NCI-H1436 (cell line): ENCODE results near the gene UBE2R2.
A peak's percentile ranks its signal among the peaks of the same experiment; 100 is the strongest.
"Not testable (repeated sequence)": the region's sequence is repeated elsewhere in the genome, so short reads cannot be mapped to it uniquely, and the experiment has no call there.

Experiments used
- DNase-seq: peaks from one replicate; lab custom pipeline; 2025; lab: John Stamatoyannopoulos, UW

UBE2R2 gene

DNA sequence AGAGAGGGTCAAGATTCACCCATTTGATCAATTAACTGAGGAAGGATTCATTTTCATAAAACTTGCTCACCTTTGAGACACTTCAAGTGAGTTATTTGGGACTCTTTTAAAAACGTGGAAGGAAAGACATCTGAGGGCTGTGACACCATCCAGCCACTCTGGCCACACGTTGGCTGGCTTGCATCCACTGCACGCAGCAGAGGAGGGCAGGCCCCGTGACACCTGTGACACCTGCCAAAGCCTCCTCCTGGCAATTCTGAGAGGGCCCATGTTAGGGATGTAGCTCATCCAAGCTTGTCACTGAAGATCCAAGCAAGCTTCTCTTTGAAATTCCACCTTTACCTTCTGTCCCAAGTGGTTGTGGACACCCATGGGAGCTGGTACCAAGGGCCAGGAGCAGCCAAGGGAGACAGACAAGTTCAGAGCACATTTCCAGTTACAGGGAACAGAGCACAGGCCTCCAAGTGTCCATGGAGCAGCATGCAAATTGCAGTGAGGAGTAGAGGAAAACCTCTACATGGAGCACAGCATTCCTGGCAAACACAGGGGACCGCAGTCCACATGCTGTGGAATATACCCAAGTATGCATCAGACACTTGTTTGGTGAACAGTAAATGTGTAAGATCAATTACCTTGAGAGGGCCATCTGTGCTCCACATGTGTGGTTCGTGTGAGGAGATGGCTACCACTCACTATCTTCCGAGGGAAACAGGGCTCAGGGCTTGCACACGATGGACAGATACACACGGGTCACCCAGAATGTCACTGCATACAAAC, 16.8 kb upstream of the UBE2R2 start:
- DNase-seq = no peak

DNA sequence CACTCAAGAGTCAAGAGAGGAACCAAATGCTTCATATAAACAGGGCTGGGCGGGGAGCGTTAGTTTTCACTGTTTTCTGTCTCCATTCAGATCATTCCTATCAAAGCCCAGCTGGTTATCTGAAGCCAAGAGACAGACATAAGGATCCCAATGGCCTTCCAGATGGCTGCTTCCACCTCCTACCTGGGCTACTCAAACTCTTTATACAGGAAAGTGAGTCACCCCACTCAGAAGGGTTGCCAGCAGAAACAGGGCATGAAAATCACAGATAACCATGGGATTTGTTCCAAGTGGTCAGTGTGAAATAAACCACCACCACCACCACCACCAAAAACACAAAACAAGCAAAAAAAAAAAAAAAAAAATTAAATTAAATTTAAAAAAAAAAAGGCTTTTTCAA, 16.1 kb upstream of the UBE2R2 start:
- no peak for DNase-seq

DNA sequence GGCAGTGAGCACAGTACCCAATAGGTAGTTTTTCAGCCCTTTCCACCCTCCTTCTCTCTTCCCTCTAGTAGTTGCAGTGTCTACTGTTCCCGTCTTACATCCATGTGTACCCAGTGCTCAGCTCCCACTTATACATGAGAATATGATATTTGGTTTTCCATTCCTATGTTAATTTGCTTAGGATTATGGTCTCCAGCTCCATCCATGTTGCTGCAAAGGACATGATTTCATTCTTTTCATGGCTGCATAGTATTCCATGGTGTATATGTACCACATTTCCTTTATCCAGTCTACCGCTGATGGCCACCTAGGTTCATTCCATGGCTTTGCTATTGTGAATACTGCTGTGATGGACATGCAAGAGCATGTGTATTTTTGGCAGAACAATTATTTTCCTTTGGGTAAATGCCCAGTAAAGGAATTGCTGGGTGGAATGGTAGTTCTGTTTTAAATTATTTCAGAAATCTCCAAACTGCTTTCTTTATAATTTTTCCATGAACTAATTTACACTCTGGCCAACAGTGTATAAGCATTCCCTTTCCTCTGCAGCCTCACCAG, 14.9 kb upstream of the UBE2R2 start:
- not testable (repeated sequence) for DNase-seq

DNA sequence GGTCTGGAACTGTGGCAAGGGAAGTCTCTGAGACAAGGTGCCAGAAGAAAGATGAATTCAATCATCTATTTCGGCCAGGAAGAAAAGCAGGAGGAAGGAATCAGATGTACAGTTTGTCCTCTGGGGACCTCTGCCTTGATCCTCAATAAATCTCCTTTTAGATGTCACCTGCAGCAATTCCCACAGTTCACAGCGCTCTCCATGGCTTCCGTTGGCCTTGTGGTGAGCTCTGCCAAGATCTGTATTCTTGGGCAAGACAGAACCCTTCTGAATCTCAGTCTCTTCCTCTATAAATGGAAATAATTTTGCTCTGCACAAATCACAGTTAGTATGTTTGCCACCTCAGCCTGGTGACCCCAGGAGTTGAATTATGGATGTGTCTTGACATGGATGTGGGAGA, 12.8 kb upstream of the UBE2R2 start:
- DNase-seq = not testable (repeated sequence)

DNA sequence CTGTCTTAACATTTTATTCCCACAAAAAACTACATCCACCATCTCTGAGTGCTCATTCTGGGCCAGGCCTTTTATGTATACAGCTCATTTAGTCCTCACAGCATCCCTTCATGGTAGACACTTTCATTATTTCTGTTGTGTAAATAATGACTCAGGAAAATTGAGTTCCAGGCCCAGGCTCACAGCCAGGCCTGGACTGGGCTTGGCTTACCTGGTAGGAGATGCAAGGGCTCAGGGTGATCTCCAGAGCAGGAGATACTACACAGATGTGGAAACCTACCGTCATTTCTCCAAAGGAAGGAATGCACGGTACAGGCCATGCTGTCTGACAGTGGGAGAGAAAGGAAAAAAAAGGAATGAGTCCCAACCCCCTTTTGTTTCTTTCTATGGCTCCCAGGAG, 9.8 kb upstream of the UBE2R2 start:
- peak; percentile 16 for DNase-seq

- not testable (repeated sequence) for DNase-seq
These were observed 8.0 kb upstream of the UBE2R2 start for GRCh38 chr9:33808979-33809322.

- DNase-seq = no peak
These were observed 7.5 kb upstream of the UBE2R2 start for GRCh38 chr9:33809506-33809905.

DNA sequence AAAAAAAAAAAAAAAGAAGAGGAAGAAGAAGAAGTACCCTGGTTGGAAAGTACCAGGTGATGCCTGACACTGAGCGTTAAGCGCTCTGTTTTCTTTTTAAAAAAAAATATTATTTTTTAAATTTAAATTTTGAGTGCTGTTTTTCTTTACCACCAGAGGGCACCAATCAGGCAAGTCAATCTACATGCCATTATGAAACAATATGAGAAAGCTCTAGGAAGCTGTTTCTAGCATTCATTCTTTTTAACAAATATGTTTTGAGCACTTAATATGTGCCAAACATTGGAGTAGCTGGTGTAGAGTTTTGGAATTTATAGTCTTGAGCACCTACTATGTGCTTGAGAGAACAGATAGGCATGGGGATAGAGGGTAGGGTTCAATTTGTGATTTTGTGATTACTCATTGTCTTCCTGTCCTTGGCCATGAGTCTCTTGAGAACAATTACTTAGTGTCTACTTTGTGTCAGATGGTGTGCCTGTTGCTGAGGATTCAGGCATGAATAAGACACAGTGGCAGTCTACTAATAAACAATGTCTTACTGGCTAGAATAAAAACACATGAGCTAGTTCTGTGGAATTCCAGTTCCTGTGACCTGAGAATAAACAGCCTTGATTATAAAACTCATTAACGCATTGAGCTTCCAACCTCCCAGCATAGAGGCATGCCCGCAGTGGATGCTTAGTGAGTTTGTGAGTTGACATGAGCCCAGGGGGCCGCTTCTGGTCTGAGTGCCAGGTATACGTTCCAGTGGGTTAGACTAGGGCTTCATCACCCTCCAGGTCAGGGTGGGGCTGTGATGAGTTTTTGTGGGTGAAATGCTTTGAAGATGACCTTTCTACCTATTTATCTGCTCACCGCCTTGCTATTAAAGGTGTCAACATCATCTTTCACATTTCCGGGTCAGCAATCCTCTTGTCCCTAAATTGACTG, 3.0 kb upstream of the UBE2R2 start:
- peak; percentile 45 for DNase-seq

- DNase-seq = no peak
These were observed 1.2 kb upstream of the UBE2R2 start for GRCh38 chr9:33815781-33816180.

- peak; percentile 50 for DNase-seq
These were observed 587 bp downstream of the UBE2R2 start for GRCh38 chr9:33817327-33818166.

GRCh38 chr9:33818167-33818846, 1.3 kb downstream of the UBE2R2 start:
- DNase-seq = no peak

- no peak for DNase-seq
These were observed 2.0 kb downstream of the UBE2R2 start for GRCh38 chr9:33818847-33819500.

DNA sequence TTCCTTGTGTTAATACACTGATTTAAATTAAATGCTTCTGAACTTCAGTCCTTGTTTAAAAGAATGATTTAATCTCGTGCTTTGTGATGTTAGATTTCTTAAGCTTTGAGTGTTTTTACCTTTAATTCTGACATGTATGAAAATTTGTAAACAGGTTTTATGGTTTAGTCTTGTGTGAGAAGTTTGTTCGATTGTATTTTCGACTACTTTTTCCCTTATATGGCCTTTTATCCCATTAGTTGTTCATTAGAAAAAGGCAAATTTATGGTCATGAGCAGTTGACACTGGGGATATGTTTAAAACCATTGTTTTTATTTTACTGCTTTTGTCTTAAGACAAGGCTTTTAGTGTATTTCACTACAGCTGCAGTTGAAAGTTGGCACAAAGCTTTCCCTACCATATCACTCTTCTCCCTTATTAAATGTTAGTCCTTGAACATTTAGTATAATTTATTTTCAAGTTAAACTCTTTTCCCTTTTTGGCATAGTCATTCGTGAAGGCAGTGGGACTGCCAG, 3.3 kb downstream of the UBE2R2 start:
- no peak for DNase-seq

- no peak for DNase-seq
These were observed 6.8 kb downstream of the UBE2R2 start for GRCh38 chr9:33823801-33824200.

- DNase-seq = not testable (repeated sequence)
These were observed 10.3 kb downstream of the UBE2R2 start for GRCh38 chr9:33827285-33827684.

- DNase-seq = not testable (repeated sequence)
These were observed 12.8 kb downstream of the UBE2R2 start for GRCh38 chr9:33829641-33830230.

- DNase-seq = no peak
These were observed 18.8 kb downstream of the UBE2R2 start for GRCh38 chr9:33835625-33836260.

GRCh38 chr9:33836261-33836660, 19.3 kb downstream of the UBE2R2 start:
- not testable (repeated sequence) for DNase-seq

GRCh38 chr9:33837138-33837537, 20.2 kb downstream of the UBE2R2 start:
- no peak for DNase-seq

DNA sequence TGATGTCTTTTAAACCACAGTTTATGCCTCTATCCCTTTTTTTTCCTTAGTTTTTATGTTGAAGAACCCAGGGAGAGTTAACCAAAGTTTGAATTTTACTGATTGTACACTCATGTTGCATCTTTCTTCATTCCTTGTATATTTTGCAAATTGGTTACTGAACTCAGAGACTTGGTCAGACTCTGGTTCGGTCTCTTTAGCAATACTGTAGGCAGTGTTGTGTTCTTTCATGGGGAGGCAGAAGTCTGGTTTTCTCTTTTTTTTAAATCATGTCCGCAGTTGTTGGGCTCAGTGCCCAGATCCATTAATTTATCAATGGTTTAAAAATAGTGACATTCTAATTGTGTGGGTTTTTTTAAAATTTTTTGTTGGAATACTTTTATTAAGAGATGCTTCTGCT, 23.4 kb downstream of the UBE2R2 start:
- DNase-seq = no peak
